LNCAP (cell line): ENCODE measurements around the gene ANKRD13B.

Experiments used
- TF ChIP-seq, protein P1 (sequence below): fragments of 450-650 bp; IDR thresholded peaks from 2 replicates; pipeline ENCODE4 v1.5.1; 2017; ENCODE audit warnings: mild to moderate bottlenecking

Gene ANKRD13B

DNA sequence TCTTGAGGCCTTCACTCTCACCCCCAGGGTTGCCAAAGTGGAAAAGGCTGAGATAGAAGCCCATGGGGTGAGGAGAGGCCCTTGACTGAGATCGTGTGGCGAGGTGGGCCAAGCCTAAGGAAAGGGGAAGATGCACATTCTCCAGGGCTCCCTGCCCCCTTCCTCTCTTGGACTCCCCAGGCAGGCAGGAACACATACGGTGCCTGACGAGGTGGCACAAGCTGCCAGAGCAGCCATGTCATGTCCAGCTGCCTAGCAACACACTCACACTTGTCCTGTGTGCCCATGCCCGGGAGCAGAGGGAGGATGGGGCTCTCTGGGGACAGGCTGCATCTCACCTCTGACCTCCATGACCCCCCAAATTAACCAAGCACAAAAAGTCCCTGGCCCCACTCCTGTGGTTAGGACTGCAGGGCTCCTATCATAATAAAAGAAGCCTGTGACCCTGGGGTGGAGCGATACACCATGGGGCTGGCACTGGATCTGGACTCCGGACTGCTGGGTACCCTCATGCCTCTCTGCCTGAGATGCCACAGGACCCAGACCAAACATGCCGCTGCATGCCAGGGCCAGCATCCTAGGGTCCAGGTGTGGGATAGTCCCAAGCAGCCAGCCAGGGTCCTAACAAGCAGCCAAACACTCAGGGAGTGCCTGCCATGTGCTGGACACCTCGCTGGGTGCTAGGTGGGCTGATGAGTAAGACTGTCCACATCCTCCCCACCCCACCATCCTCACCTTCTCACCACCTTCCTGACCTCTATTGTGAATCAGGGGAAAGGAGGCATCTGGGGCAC, 6.1 kb upstream of the ANKRD13B start:
- TF ChIP-seq, protein P1, sequence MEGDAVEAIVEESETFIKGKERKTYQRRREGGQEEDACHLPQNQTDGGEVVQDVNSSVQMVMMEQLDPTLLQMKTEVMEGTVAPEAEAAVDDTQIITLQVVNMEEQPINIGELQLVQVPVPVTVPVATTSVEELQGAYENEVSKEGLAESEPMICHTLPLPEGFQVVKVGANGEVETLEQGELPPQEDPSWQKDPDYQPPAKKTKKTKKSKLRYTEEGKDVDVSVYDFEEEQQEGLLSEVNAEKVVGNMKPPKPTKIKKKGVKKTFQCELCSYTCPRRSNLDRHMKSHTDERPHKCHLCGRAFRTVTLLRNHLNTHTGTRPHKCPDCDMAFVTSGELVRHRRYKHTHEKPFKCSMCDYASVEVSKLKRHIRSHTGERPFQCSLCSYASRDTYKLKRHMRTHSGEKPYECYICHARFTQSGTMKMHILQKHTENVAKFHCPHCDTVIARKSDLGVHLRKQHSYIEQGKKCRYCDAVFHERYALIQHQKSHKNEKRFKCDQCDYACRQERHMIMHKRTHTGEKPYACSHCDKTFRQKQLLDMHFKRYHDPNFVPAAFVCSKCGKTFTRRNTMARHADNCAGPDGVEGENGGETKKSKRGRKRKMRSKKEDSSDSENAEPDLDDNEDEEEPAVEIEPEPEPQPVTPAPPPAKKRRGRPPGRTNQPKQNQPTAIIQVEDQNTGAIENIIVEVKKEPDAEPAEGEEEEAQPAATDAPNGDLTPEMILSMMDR = no peak

DNA sequence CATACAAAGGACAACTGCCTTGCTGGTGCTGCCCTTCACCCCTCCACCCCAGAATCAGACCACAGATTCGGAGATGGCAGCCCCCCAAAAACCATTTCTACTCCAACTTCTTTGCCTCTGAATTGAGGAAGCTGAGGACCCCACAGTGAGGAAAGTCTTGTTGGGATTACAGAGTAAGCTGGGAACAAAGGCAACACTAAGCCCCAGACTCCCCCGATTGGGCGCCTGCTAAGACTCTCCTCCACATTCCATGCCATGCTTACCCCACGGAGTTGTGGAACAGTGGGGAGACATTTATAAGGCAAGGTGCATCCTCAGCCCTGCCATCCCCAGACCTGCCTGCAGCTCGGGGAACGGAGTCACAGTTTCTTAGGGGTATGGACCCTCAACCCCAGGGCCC, 5.3 kb upstream of the ANKRD13B start:
- TF ChIP-seq, protein P1 = no peak

DNA sequence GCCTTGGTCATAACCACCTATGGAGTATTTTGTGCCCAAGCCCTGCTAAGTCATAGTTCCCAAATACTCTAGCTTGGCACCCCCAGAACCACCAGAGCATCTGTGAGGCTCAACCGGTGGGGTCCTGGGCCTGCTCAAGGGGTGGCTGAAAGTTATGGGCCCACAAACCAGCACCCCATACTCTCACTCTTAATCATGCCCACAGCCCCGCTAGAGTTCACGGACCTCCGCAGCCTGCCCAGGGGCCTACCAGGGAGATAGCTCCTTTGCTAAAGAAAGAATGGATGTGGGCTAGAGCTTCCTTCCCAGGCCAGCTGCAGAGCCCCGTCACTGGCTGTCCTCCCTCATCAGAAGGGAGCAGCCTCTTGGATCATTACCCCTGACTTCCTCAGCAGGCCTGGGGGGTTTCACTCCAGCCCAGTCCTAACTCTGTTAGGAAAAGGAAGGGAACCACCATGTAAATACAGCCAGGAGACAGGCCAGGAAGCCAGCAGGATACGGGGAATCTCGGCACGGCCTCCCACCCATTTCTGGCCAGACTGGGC, 4.8 kb upstream of the ANKRD13B start:
- TF ChIP-seq, protein P1 = no peak

GRCh38 chr17:29588562-29589411, 4.1 kb upstream of the ANKRD13B start:
- TF ChIP-seq, protein P1 = no peak

GRCh38 chr17:29589524-29590410, 3.2 kb upstream of the ANKRD13B start, which contains the start of gene GIT1:
TSS of gene GIT1 (minus strand) at chr17:29589648. CDS start at chr17:29589378, 270 bp downstream.
- TF ChIP-seq, protein P1 = no peak

DNA sequence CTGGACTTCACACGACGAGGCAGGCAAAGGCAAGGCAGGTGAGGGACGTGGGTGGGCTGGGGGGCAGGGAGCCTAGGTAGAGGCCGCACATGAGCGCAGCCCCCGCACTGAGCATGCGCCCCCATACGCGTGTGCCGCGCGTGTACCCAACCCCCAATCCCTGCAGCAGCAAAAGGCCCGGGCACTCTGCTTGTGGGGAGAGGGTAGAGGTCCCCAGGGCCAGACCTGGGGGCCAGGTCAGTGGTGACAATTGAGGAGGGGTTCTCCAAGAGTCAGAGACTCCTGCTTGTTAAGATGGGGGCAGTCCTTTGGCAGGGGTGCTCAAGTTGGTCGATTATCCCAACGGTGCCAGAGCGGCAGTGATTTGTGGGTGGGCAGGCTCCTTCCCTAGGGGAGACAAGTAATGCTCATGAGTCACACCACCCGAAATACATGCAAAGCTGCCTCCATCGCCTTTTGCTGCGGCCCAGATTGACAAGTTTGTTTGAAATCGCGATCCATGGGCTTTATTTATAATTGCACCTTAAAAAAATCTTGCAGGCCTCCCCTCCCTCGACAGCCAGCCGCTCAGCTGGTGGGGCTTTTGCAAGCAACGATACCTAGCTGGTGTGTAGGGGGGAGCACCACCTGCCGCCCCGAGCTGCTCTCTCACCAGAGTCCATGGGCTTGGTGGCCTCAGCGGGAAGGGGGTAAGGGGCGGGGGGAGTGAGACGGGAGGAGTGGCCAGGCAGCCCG, 2.4 kb upstream of the ANKRD13B start:
- TF ChIP-seq, protein P1 = no peak
